Lower lobe of right lung (tissue), 2 donors: ENCODE results near the gene SLC37A4. TPM values are rescaled to one million over a fixed set of nuclear protein-coding genes. Genes with fewer than 3 reads are reported as not detected.
A peak's percentile ranks its signal among the peaks of the same experiment; 100 is the strongest.
"Not testable (repeated sequence)": the region's sequence is repeated elsewhere in the genome, so short reads cannot be mapped to it uniquely, and the experiment has no call there.

ENCODE experiments used
- ATAC-seq, 2 donors: fragments of 200-7000 bp; cut with Tn5 transposase; one replicate each; pipeline ENCODE4 v1.9.1; 2020 to 2022; ENCODE audit warnings: mild to moderate bottlenecking in 2 of 2, moderate library complexity in 2 of 2
- DNase-seq: peaks from one replicate; pipeline ENCODE4 v3.0.0-alpha.2; 2020
- H3K27ac ChIP-seq: fragments of 200-600 bp; one replicate; pipeline ENCODE4 v1.8.0; 2022
- H3K27me3 ChIP-seq: fragments of 200-600 bp; one replicate; pipeline ENCODE4 v1.8.0; 2022; ENCODE audit warnings: low read depth
- H3K36me3 ChIP-seq: fragments of 200-600 bp; one replicate; pipeline ENCODE4 v1.8.0; 2022; ENCODE audit warnings: mild to moderate bottlenecking
- H3K4me1 ChIP-seq: fragments of 200-600 bp; one replicate; pipeline ENCODE4 v1.8.0; 2022
- H3K4me3 ChIP-seq: fragments of 200-600 bp; one replicate; pipeline ENCODE4 v1.8.0; 2022; ENCODE audit warnings: mild to moderate bottlenecking
- H3K9me3 ChIP-seq: fragments of 200-600 bp; one replicate; pipeline ENCODE4 v1.8.0; 2022
- CTCF ChIP-seq: fragments of 200-600 bp; IDR thresholded peaks from one replicate; pipeline ENCODE4 v1.8.0; 2022; ENCODE audit warnings: antibody characterized with exemption, mild to moderate bottlenecking
- intact Hi-C: fragments of 100-400 bp; cut with DNase I; formaldehyde crosslinking; loops from one replicate; pipeline ENCODE4 v1.11.0; 2022
- total RNA-seq: library from RNA; stranded (reverse); fragmentation: NEBNext Ultra II Directional; extraction: Animal tissue kit (Norgen Biotek cat#: 25700); gene quantifications from one replicate; pipeline ENCODE4 v1.2.1, GENCODE V29; 2021
- donor health status: DM: no; HTN: yes; CAD: no; lungs with severe emphysema.

Gene SLC37A4
- total RNA-seq, 1 donor from 2014 or later: 13.2 TPM

GRCh38 chr11:119038884-119039283, 8.2 kb upstream of the SLC37A4 start:
- ATAC-seq (no peak), DNase-seq (no peak)
- Histone ChIP-seq H3K9me3 (no peaks in the 10 kb centered on the region), H3K27me3 (no peaks in the 10 kb centered on the region), H3K4me1 (no peaks in the 10 kb centered on the region), H3K4me3 (no peak overlapping the region), H3K36me3 (no peaks in the 10 kb centered on the region), H3K27ac (no peak overlapping the region)
- intact Hi-C loops: no loop called here
- TF ChIP-seq CTCF: no peak

DNA sequence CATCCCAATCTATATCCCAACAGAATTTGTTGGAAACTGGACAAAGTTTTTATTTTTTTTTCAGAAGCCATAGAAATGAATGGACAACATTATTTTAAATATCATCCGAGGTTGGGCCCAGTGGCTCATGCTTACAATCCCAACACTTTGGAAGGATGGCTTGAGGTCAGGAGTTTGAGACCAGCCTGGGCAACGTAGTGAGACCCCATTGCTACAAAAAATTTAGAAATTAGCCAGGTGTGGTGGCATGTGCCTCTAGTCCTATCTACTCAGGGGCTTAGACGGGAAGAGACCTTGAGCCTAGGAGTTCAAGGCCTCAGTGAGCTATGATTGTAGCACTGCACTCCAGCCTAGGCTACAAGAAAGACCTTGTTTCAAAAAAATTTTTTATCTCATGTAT, 4.1 kb upstream of the SLC37A4 start:
- H3K27ac ChIP-seq: no peak overlapping the region
- no peaks in the 10 kb centered on the region for H3K36me3 ChIP-seq
- intact Hi-C loops: no loop called here
- no peaks in the 10 kb centered on the region for H3K9me3 ChIP-seq
- peaks cover 10% of the 10 kb centered on the region for H3K4me1 ChIP-seq
- H3K27me3 ChIP-seq: no peaks in the 10 kb centered on the region
- no peak overlapping the region for H3K4me3 ChIP-seq
- TF ChIP-seq CTCF: no peak
- ATAC-seq (no peak), DNase-seq (no peak)

DNA sequence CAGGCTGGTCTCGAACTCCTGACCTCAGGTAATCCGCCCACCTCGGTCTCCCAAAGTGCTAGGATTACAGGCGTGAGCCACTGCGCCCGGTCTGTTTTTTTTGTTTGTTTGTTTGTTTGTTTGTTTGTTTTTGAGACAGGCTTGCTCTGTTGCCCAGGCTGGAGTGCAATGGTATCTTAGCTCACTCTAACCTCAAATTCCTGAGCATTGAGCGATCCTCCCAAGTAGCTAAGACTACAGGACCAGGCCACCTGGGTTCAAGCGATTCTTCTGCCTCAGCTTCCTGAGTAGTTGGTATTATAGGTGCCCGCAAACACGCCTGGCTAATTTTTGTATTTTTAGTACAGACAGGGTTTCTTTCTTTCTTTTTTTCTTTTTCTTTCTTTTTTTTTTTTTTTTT, 2.7 kb upstream of the SLC37A4 start:
- H3K36me3 ChIP-seq, DNase-seq, H3K27ac ChIP-seq, ATAC-seq, H3K27me3 ChIP-seq, intact Hi-C loops, H3K9me3 ChIP-seq, H3K4me3 ChIP-seq: not testable (repeated sequence)
- peaks cover 21% of the 10 kb centered on the region for H3K4me1 ChIP-seq

GRCh38 chr11:119031912-119032280, 1.2 kb upstream of the SLC37A4 start:
- ATAC-seq (no peak), DNase-seq (no peak)
- Histone ChIP-seq H3K9me3 (no peaks in the 10 kb centered on the region), H3K27me3 (no peaks in the 10 kb centered on the region), H3K36me3 (peaks cover 8% of the 10 kb centered on the region), H3K27ac (no peak overlapping the region), H3K4me1 (peaks cover 21% of the 10 kb centered on the region), H3K4me3 (no peak overlapping the region)
- no peak for TF ChIP-seq CTCF
- intact Hi-C loops: no loop called here

- Histone ChIP-seq H3K4me1 (peaks cover 26% of the 10 kb centered on the region), H3K27me3 (no peaks in the 10 kb centered on the region), H3K27ac (peak overlapping the region; percentile 86), H3K36me3 (peaks cover 21% of the 10 kb centered on the region), H3K9me3 (no peaks in the 10 kb centered on the region), H3K4me3 (peak overlapping the region; percentile 97)
- ATAC-seq (no peak), DNase-seq (no peak)
- intact Hi-C loops: no loop called here
- no peak for TF ChIP-seq CTCF
These were observed 698 bp downstream of the SLC37A4 start for GRCh38 chr11:119030029-119030328.

DNA sequence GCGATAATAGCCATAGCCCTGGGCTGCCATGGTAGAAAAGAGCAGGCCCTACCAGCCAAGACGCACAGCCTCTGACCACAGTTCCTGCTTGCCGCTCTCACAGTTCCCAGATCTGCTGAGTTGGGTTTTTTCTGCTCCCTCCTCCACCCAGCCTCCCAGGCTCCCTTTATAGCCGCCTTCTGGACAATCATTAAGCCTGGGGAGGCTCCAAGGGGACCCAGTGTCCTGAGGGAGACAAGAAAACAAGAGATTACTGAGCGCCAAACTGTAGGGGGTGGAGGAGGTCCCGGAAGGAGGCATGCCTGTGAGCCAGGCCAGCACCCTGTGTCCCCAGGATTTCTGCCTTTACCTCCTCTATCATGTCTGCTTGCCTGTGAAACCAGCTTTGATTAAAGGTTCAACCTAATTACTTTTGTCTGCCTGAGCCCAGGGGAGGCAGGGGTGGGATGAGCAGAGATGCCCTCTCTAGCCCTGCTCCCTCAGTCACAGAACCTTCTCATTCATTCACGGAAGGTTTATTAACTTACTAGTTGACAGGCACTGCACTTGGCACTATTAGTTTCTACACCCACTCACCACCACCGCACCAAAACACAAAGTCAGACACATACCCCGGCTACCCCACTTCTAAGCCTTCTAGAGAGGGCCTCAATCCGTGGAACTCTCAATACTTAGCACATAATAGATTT, 1.2 kb downstream of the SLC37A4 start:
- ATAC-seq: no peak
- no peak for TF ChIP-seq CTCF
- Histone ChIP-seq H3K36me3 (peaks cover 26% of the 10 kb centered on the region), H3K4me1 (peaks cover 31% of the 10 kb centered on the region), H3K9me3 (no peaks in the 10 kb centered on the region), H3K27me3 (no peaks in the 10 kb centered on the region), H3K4me3 (peak overlapping the region; percentile 97), H3K27ac (peak overlapping the region; percentile 86)
- intact Hi-C loops: no loop called here
- DNase-seq: no peak
